ENCODE data around the gene GNL1.

GRCh38 chr6:30515944-30516753 lies 40.1 kb downstream of the GNL1 start:
- no peak for TF ChIP-seq CTCF (IDR thresholded peaks at IDR 0.05)
- peak; percentile 31 to 67 for TF ChIP-seq POLR2A (IDR thresholded peaks at IDR 0.05)
